ENCODE results near the gene BRDT. TPM values are rescaled to one million over a fixed set of nuclear protein-coding genes. Genes with fewer than 3 reads are reported as not detected.

Gene BRDT
- total and polyA plus RNA-seq, 2 of the 8 experiments (the other 6 are each of a cell fraction or from before 2014, with no cell fraction given) = 0.08 TPM; not detected in 1

GRCh38 chr1:92031281-92032110 is 82.3 kb downstream of the BRDT start (continued):
- no peak for TF ChIP-seq MAFK (IDR thresholded peaks at IDR 0.05; ENCODE audit: low read depth, low read length)
- no peak for TF ChIP-seq TCF12 (IDR thresholded peaks at IDR 0.05; ENCODE audit: low read depth, low read length)
